ENCODE data around the gene FXYD3. TPM values are rescaled to one million over a fixed set of nuclear protein-coding genes. Genes with fewer than 3 reads are reported as not detected.
"Not testable (repeated sequence)": the region's sequence is repeated elsewhere in the genome, so short reads cannot be mapped to it uniquely, and the experiment has no call there.

FXYD3 gene
- total and polyA plus RNA-seq, 5 donors from 2014 or later = not detected

GRCh38 chr19:35124098-35125060 lies 8.8 kb downstream of the FXYD3 start:
- no peaks in the 10 kb centered on the region for H3K27me3 ChIP-seq (ENCODE audit: control insufficient read depth, insufficient read depth, low read length)
- H3K4me1 ChIP-seq (ENCODE audit: control insufficient read depth, insufficient read depth, low read length, poor library complexity, severe bottlenecking) = peaks cover 9% of the 10 kb centered on the region
- Mint-ChIP-seq H3K36me3 (peaks cover 3% of the 10 kb centered on the region), H3K4me3 (peak overlapping the region; percentile 24 to 88 (median 83)), H3K9me3 (peaks cover 0 to 2% (median 0%) of the 10 kb centered on the region in 7 donors), H3K27me3 (peaks cover 9% of the 10 kb centered on the region), H3K27ac (peak overlapping the region in 2 of 3 donors; percentile 78 to 86), H3K4me1 (peaks cover 0 to 20% (median 5%) of the 10 kb centered on the region in 4 donors)
- H3K27ac ChIP-seq (ENCODE audit: insufficient read depth, low read length, poor library complexity, severe bottlenecking) = no peak overlapping the region
- ATAC-seq (ENCODE audit: low read depth in 2 of 2) (peak; percentile 89 to 90), DNase-seq (peak; percentile 73 to 86 (median 83))
- H3K4me3 ChIP-seq (ENCODE audit: low read depth, low read length) = peak overlapping the region; percentile 70
- H3K9me3 ChIP-seq (ENCODE audit: control insufficient read depth in 2 of 2, low read length in 2 of 2) = no peaks in the 10 kb centered on the region
- H3K36me3 ChIP-seq (ENCODE audit: control insufficient read depth, insufficient read depth, low read length) = no peaks in the 10 kb centered on the region

- Mint-ChIP-seq H3K4me1 (peaks cover 0 to 20% (median 5%) of the 10 kb centered on the region in 4 donors), H3K9me3 (peaks cover 0 to 2% (median 0%) of the 10 kb centered on the region in 7 donors), H3K36me3 (peaks cover 3% of the 10 kb centered on the region), H3K27me3 (peaks cover 9% of the 10 kb centered on the region), H3K4me3 (no peak overlapping the region), H3K27ac (peak overlapping the region in 1 of 3 donors; percentile 59)
- Histone ChIP-seq H3K4me3 (ENCODE audit: low read depth, low read length) (no peak overlapping the region), H3K36me3 (ENCODE audit: control insufficient read depth, insufficient read depth, low read length) (no peaks in the 10 kb centered on the region), H3K27me3 (ENCODE audit: control insufficient read depth, insufficient read depth, low read length) (no peaks in the 10 kb centered on the region), H3K9me3 (ENCODE audit: control insufficient read depth in 2 of 2, low read length in 2 of 2) (no peaks in the 10 kb centered on the region), H3K27ac (ENCODE audit: insufficient read depth, low read length, poor library complexity, severe bottlenecking) (no peak overlapping the region), H3K4me1 (ENCODE audit: control insufficient read depth, insufficient read depth, low read length, poor library complexity, severe bottlenecking) (peaks cover 9% of the 10 kb centered on the region)
- ATAC-seq (ENCODE audit: low read depth in 2 of 2) = no peak
- DNase-seq = no peak
Measured at GRCh38 chr19:35125270-35125717, 9.7 kb downstream of the FXYD3 start.

- peak overlapping the region in 1 of 3 donors; percentile 59 for H3K27ac Mint-ChIP-seq
- Histone ChIP-seq H3K4me3 (ENCODE audit: low read depth, low read length) (no peak overlapping the region), H3K9me3 (ENCODE audit: control insufficient read depth in 2 of 2, low read length in 2 of 2) (no peaks in the 10 kb centered on the region), H3K27me3 (ENCODE audit: control insufficient read depth, insufficient read depth, low read length) (no peaks in the 10 kb centered on the region), H3K27ac (ENCODE audit: insufficient read depth, low read length, poor library complexity, severe bottlenecking) (no peak overlapping the region), H3K4me1 (ENCODE audit: control insufficient read depth, insufficient read depth, low read length, poor library complexity, severe bottlenecking) (peaks cover 9% of the 10 kb centered on the region), H3K36me3 (ENCODE audit: control insufficient read depth, insufficient read depth, low read length) (no peaks in the 10 kb centered on the region)
- H3K27me3 Mint-ChIP-seq = peaks cover 9% of the 10 kb centered on the region
- no peak for ATAC-seq (ENCODE audit: low read depth in 2 of 2)
- H3K4me3 Mint-ChIP-seq = no peak overlapping the region
- H3K4me1 Mint-ChIP-seq = peaks cover 0 to 20% (median 5%) of the 10 kb centered on the region in 4 donors
- no peak for DNase-seq
- peaks cover 3% of the 10 kb centered on the region for H3K36me3 Mint-ChIP-seq
- H3K9me3 Mint-ChIP-seq = peaks cover 0 to 2% (median 0%) of the 10 kb centered on the region in 7 donors
Measured at GRCh38 chr19:35125749-35126623, 10.4 kb downstream of the FXYD3 start.

- no peaks in the 10 kb centered on the region for H3K27me3 ChIP-seq (ENCODE audit: control insufficient read depth, insufficient read depth, low read length)
- H3K4me3 ChIP-seq (ENCODE audit: low read depth, low read length) = no peak overlapping the region
- H3K27ac ChIP-seq (ENCODE audit: insufficient read depth, low read length, poor library complexity, severe bottlenecking) = no peak overlapping the region
- DNase-seq = no peak
- Mint-ChIP-seq H3K27ac (no peak overlapping the region), H3K4me3 (no peak overlapping the region), H3K36me3 (peaks cover 3% of the 10 kb centered on the region), H3K27me3 (peaks cover 5% of the 10 kb centered on the region), H3K9me3 (peaks cover 0 to 2% (median 0%) of the 10 kb centered on the region in 7 donors), H3K4me1 (peaks cover 0 to 20% (median 5%) of the 10 kb centered on the region in 4 donors)
- H3K4me1 ChIP-seq (ENCODE audit: control insufficient read depth, insufficient read depth, low read length, poor library complexity, severe bottlenecking) = peaks cover 9% of the 10 kb centered on the region
- no peak for ATAC-seq (ENCODE audit: low read depth in 2 of 2)
- H3K36me3 ChIP-seq (ENCODE audit: control insufficient read depth, insufficient read depth, low read length) = no peaks in the 10 kb centered on the region
- no peaks in the 10 kb centered on the region for H3K9me3 ChIP-seq (ENCODE audit: control insufficient read depth in 2 of 2, low read length in 2 of 2)
Measured at GRCh38 chr19:35126624-35126959, 11.0 kb downstream of the FXYD3 start.

- Mint-ChIP-seq H3K27me3 (peaks cover 5% of the 10 kb centered on the region), H3K36me3 (peaks cover 3% of the 10 kb centered on the region), H3K4me3 (no peak overlapping the region), H3K9me3 (peaks cover 0 to 6% (median 0%) of the 10 kb centered on the region in 7 donors), H3K4me1 (peaks cover 0 to 20% (median 5%) of the 10 kb centered on the region in 4 donors), H3K27ac (peak overlapping the region in 1 of 3 donors; percentile 82)
- H3K9me3 ChIP-seq (ENCODE audit: control insufficient read depth in 2 of 2, low read length in 2 of 2) = no peaks in the 10 kb centered on the region
- no peaks in the 10 kb centered on the region for H3K36me3 ChIP-seq (ENCODE audit: control insufficient read depth, insufficient read depth, low read length)
- no peak overlapping the region for H3K4me3 ChIP-seq (ENCODE audit: low read depth, low read length)
- no peaks in the 10 kb centered on the region for H3K27me3 ChIP-seq (ENCODE audit: control insufficient read depth, insufficient read depth, low read length)
- no peak overlapping the region for H3K27ac ChIP-seq (ENCODE audit: insufficient read depth, low read length, poor library complexity, severe bottlenecking)
- peaks cover 9% of the 10 kb centered on the region for H3K4me1 ChIP-seq (ENCODE audit: control insufficient read depth, insufficient read depth, low read length, poor library complexity, severe bottlenecking)
- DNase-seq (no peak), ATAC-seq (ENCODE audit: low read depth in 2 of 2) (no peak)
Measured at GRCh38 chr19:35127871-35128270, 12.2 kb downstream of the FXYD3 start.

GRCh38 chr19:35128398-35129057 lies 12.9 kb downstream of the FXYD3 start:
- no peak overlapping the region for H3K4me3 ChIP-seq (ENCODE audit: low read depth, low read length)
- peaks cover 9% of the 10 kb centered on the region for H3K4me1 ChIP-seq (ENCODE audit: control insufficient read depth, insufficient read depth, low read length, poor library complexity, severe bottlenecking)
- ATAC-seq (ENCODE audit: low read depth in 2 of 2) = no peak
- no peak overlapping the region for H3K27ac ChIP-seq (ENCODE audit: insufficient read depth, low read length, poor library complexity, severe bottlenecking)
- no peaks in the 10 kb centered on the region for H3K36me3 ChIP-seq (ENCODE audit: control insufficient read depth, insufficient read depth, low read length)
- no peak for DNase-seq
- Mint-ChIP-seq H3K9me3 (peaks cover 0 to 11% (median 0%) of the 10 kb centered on the region in 7 donors), H3K4me1 (peaks cover 0 to 20% (median 6%) of the 10 kb centered on the region in 4 donors), H3K27ac (peak overlapping the region in 2 of 3 donors; percentile 15 to 82), H3K36me3 (peaks cover 3% of the 10 kb centered on the region), H3K4me3 (no peak overlapping the region), H3K27me3 (peaks cover 5% of the 10 kb centered on the region)
- no peaks in the 10 kb centered on the region for H3K27me3 ChIP-seq (ENCODE audit: control insufficient read depth, insufficient read depth, low read length)
- no peaks in the 10 kb centered on the region for H3K9me3 ChIP-seq (ENCODE audit: control insufficient read depth in 2 of 2, low read length in 2 of 2)

- DNase-seq; ATAC-seq (ENCODE audit: low read depth in 2 of 2); H3K4me1 ChIP-seq (ENCODE audit: control insufficient read depth, insufficient read depth, low read length, poor library complexity, severe bottlenecking); H3K9me3 ChIP-seq (ENCODE audit: control insufficient read depth in 2 of 2, low read length in 2 of 2); H3K4me1 Mint-ChIP-seq; H3K27ac ChIP-seq (ENCODE audit: insufficient read depth, low read length, poor library complexity, severe bottlenecking); H3K27me3 Mint-ChIP-seq; H3K4me3 Mint-ChIP-seq; H3K36me3 ChIP-seq (ENCODE audit: control insufficient read depth, insufficient read depth, low read length); H3K27ac Mint-ChIP-seq; H3K36me3 Mint-ChIP-seq; H3K4me3 ChIP-seq (ENCODE audit: low read depth, low read length); H3K27me3 ChIP-seq (ENCODE audit: control insufficient read depth, insufficient read depth, low read length): not testable (repeated sequence)
- peaks cover 0 to 11% (median 1%) of the 10 kb centered on the region in 7 donors for H3K9me3 Mint-ChIP-seq
Measured at GRCh38 chr19:35129724-35130274, 14.2 kb downstream of the FXYD3 start.

Data from CD4-positive, CD25-positive, alpha-beta regulatory T cell (primary cell).